HG02884 (cell line): ENCODE data around the gene BRDT.
"Not testable (repeated sequence)": the region's sequence is repeated elsewhere in the genome, so short reads cannot be mapped to it uniquely, and the experiment has no call there.

Experiments
- ATAC-seq: cut with Tn5 transposase; IDR thresholded peaks from one replicate; pipeline ENCODE4 v1.9.1; 2021; ENCODE audit warnings: mild to moderate bottlenecking, moderate library complexity; ENCODE audit not compliant: unreplicated experiment

Gene BRDT

DNA sequence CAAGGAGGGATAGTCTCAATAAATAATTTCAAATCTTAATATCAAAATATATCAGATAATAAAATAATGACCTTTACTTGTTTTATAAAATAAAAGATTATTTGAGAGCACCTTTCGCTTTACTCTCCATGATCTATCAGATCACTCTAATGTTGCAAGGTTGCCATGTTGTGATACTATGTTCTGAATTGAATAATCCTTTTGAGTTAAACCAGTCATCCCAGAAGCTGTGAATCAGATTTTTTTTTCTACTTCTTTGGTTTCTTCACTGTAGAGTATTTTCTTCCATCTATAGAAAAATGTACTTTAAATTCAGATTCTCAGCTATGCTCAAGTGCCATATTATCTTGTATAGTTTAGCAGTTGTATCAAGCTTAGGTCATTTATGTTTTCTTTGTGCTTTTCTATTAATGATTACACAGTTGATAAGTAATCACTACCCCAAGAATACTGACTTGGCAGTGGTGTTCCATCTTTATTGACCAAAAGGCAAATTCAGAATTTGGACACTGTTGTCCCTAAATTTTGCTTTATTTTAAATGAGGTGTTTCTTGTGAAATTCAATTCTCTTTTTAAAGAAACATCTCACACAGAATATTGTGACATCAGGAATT lies 32.9 kb downstream of the BRDT start:
- ATAC-seq: no peak

DNA sequence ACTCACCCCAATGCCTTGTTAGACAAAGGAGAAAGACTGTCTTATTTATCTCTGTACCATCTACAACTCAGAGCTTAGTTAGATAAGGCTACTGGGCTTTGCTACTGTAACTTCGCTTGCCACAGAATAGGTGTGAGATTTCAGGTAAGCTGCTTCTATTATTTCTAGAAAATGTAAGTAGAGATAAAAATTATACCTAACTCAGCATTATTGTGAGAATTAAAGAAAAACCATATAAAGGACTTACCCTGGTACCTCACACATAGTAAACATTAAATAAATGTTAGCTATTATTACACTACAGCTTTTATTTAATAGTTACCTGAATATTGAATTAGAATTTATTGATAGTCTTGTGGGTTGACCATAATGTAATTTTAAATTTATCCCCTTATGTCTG lies 44.1 kb downstream of the BRDT start:
- ATAC-seq: no peak

- ATAC-seq: no peak
Observed at GRCh38 chr1:91997607-91998195, 48.5 kb downstream of the BRDT start.

GRCh38 chr1:92004129-92004528 lies 54.9 kb downstream of the BRDT start:
- no peak for ATAC-seq

DNA sequence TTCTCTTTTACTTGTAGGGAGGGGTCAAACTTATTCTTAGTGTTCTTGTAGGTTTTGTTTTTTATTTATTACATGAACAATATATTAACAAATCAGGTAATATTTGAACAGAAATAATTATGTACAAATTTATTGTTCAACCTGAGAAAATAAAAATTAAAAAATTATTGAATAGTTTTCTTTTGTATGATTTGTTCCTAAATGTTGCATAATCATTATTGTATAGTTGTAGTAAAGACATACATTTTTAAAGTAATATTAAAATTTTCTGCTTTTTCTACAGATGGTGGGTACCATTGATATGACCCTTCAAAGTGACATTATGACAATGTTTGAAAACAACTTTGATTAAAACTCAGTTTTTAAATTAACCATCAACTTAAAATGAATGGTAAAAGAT lies 64.7 kb downstream of the BRDT start:
- no peak for ATAC-seq

DNA sequence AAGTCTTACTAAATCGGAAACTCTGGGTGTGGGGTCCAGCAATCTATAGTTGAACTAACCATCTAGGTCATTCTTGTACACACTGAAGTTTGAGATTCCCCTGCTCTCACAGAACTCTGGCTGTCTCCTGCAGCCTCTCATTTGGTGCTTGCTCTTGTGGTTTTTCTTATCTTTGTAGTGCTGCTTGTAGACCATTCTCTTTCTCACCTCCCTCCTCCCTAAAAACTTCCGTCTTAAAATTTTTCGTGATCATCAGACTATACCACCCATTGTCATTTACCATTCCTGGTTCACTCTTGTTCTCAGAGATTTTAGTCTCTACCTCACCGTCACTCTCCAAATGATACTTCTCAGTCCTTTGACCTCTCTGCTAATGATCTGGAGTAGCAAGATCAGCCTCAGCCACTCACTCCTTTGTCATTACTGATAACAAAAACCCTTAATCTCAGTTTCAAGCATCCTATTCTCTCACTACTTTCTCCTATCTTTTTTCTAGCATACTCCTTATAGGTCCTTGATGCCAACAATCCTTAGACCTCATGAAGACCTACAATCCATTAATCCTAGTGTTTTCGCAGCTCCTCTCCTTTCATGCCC lies 67.6 kb downstream of the BRDT start:
- no peak for ATAC-seq

- ATAC-seq: no peak
Observed at GRCh38 chr1:92017656-92018055, 68.5 kb downstream of the BRDT start.

DNA sequence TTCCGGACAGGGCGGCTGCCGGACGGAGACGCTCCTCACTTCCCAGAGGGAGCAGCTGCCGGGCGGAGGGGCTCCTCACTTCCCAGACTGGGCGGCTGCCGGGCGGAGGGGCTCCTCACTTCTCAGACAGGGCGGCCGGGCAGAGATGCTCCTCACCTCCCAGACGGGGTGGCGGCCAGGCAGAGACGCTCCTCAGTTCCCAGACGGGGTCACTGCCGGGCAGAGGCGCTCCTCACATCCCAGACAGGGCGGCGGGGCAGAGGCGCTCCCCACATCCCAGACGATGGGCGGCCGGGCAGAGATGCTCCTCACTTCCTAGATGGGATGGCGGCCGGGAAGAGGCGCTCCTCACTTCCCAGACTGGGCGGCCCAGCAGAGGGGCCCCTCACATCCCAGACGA lies 76.8 kb downstream of the BRDT start:
- not testable (repeated sequence) for ATAC-seq

GRCh38 chr1:92026806-92027205 lies 77.6 kb downstream of the BRDT start:
- no peak for ATAC-seq

GRCh38 chr1:92029241-92029922 lies 80.2 kb downstream of the BRDT start:
- no peak for ATAC-seq

DNA sequence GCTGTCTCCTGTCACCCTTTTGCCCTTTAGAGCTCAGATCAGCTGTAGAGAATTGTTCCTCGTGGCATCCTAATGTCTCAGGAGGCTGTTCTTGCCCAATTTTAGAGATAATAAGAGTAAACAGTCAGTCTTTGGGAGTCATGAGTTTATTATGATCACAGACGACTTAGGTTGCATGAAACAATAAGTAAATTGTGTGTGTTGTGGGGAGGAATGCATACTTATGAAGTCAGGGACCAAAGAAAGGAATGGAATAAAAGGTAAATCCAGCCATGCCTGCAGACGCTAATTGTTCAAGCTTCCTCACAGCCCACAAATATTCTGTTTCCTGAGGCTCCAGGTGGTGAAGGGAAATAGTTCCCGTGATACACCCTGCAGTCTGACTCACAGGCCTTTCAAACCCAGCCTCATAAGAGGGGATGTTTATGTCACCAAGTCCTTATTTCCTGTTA lies 81.5 kb downstream of the BRDT start:
- ATAC-seq: no peak

DNA sequence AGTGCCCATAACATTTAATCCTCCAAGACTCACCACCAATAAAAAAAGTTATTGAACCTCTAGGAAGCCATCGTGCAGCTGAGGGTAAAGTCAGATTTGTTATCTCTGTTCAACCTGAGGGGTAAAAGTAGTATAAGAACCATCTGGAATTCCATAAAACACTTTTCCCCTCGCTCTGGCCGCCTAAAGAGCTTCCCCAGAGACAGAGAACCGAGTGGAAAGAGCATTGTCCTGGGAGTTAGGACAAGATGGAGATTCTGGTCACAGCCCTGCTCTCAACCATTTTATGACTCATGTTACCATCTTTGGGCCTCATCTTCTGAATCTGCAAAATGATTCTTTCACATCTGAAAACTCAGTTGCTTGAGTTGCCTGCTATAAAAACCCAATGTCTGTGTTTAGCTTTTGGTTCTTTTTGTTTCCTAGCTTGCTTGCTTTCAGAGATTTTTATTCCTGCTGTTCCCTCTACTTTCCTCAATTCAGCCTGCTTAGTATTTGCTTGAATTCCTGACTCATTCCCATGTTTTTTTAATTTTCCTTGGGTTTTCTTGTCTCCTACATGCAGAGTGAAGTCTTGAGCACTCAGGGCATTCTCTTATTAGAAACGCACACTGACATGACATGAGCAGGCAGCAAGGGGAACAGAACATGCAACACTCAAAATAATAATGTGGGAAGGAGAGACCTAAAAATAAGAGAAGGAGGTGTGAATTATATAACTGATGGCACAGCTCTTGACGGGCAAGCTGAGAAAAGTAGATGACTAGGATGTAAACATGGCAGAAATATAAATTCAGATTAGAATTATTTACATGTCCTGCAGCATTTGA lies 82.3 kb downstream of the BRDT start:
- no peak for ATAC-seq

GRCh38 chr1:92037400-92037799 lies 88.2 kb downstream of the BRDT start:
- no peak for ATAC-seq

- ATAC-seq: no peak
Observed at GRCh38 chr1:92038695-92039346, 89.6 kb downstream of the BRDT start.

- no peak for ATAC-seq
Observed at GRCh38 chr1:92040971-92041370, 91.8 kb downstream of the BRDT start.

DNA sequence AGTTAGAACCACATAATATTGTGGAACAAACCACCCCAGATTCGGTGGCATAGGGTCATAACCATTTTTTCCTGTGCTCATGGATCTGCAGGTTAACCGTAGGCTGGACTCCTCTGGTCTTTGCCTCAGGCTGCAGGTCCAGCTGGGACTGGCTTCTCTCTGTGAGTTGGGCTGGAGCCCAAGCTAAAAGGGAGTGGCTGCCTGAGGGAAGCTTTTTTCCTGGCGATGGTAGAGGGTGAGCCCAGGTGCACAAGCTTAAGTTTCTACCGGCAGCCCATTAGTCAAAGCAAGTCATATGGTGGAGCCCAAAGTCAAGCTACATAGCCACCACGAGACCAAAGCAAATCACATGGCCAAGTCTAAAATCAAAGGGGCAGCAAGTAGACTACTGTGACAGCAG lies 94.4 kb downstream of the BRDT start:
- ATAC-seq: no peak

DNA sequence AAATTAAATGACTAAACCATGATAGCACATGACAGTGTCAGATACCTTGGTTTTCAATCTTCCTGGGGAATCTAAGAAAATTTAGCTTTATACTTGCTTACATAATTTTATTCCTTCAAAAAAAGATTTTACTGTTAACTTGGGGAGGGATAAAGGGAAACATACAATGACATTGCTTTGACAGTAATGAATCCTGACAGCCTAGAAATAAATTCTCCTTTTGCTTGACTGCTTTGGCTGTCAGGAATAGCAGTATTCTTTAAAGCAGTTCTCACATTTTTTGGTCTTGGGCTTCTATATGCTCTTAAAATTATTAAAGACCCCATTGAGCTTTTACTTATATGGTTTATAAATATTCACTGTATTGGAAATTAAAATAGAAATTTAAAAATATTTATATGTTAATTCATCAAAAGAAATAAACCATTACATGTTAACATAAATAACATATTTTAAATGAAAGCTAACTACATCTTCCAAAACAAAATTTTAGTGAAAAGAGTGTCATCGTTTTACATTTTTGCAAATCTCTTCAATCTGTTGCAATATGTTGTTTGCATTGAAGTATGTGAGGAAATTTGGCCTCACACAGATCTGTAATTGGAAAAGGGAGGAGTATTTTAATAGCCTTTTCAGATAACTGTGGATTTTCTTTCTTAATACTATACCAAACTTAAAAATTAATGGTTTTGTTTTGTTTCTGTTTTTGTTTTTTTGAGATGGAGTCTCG lies 96.7 kb downstream of the BRDT start:
- no peak for ATAC-seq

DNA sequence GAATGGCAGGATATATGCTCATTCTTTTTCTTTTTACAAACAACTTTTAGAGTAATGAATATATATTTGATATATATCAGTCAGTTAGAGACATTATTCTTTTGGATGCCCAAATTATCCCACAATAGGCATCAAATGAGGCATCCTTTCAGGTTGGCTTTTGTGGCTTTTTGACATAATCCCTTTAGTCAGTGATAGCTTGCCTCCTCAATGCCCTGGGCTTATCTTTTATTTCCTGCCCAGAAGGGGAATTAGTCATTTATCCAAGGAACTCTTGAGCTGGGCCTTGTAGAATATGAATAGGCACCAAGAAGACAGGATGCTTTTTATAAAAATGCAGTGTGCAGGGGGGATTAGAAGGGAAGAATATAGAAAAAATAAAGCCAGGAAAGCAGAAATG lies 102.7 kb downstream of the BRDT start:
- no peak for ATAC-seq
